GM18867 (cell line): ENCODE data around the gene IMMT.

Source experiments
- ATAC-seq: cut with Tn5 transposase; IDR thresholded peaks from one replicate; pipeline ENCODE4 v1.9.1; 2021; ENCODE audit warnings: mild to moderate bottlenecking, moderate library complexity; ENCODE audit not compliant: unreplicated experiment

The IMMT gene

DNA sequence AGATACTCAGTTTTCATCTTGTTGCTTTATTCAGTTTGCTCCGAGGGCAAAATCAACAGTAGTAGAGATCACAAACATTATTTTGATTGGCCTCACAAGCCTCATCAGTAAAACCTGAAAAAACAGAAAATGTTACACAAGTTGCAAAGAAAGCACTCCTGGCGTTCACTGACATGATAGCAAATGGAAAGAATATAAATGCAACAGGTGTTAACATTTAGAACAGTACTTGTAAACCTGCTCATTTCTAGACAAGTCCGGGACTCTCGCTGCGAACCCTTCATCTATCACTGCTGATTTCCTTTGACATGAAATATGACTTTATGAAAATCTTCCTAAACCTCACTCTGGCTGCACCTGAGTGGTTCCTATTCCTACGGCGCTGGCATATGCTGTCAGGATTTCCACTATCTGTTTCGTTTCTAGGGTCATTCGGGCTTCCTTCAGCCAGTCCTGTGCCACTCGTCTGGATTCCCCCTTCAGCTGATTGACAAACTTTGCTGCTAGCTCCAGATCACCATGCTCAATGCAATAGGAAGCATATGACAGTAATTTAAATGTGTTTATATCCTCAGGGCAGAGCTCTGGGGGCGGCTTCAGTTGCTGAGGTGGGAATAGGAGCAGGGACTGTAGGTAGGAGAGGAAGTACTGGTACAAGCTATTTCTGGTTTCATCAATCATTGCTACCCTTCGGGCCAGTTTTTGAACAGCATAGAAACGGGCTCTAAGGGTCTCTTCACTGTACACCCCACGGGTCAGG, 51.2 kb downstream of the IMMT start:
- ATAC-seq: no peak

- no peak for ATAC-seq
Observed at GRCh38 chr2:86143307-86143706, 52.0 kb downstream of the IMMT start.

DNA sequence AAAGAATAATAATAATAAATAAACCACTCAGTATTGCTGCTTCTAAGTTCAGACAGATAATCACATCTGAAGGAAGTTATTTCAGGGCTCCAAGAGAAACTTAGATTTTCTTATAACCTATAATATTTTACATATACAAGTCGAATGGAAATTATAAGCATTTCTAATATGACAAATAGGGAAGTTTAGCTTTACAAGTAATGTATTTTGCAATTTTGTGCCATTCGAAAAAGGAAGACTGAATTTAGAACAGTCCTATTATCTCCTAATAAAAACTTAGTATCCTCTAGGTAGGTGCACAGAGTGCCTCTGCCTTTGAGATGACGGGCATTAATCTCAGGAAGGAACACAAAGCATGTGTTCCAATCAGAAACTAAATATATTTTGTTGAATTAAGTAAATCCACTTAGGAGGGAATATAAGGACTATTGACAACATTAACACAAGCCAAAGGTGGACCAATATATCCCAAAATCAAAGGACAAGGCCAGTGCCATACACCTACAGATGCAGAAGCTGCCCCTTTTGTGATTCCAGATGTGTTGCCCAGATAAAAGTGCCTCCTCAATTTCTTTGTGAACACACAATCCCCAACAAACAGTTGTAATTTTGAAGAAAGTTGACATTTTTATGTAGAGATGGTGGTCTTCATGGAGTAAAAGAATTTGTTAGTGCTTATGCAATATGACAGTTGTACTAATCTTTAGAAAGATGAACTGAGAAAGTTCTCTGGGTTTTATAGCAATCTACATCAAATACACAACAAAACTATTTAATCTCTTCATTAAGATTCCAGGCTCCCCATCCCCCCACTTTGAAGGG, 52.6 kb downstream of the IMMT start:
- no peak for ATAC-seq

- no peak for ATAC-seq
Observed at GRCh38 chr2:86140969-86141392, 54.3 kb downstream of the IMMT start.

DNA sequence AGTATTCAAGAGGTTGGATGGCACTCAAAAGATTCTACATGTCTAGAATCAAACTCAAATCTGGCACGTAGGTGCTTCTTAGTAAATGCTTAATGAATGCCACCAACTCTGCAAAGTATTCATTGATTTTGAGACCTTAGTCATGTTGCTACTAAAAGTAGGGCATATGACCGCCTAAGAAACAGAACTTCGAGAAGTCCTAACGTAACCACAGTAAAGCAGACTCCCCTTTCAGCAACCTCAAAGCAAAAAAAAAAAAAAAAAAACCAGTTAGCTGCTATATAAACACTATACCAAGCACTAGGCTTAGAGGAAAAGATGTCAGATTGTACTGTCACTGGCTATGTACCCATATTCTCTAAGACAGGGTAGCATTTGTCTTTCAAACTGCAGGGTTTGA, 55.3 kb downstream of the IMMT start:
- no peak for ATAC-seq

DNA sequence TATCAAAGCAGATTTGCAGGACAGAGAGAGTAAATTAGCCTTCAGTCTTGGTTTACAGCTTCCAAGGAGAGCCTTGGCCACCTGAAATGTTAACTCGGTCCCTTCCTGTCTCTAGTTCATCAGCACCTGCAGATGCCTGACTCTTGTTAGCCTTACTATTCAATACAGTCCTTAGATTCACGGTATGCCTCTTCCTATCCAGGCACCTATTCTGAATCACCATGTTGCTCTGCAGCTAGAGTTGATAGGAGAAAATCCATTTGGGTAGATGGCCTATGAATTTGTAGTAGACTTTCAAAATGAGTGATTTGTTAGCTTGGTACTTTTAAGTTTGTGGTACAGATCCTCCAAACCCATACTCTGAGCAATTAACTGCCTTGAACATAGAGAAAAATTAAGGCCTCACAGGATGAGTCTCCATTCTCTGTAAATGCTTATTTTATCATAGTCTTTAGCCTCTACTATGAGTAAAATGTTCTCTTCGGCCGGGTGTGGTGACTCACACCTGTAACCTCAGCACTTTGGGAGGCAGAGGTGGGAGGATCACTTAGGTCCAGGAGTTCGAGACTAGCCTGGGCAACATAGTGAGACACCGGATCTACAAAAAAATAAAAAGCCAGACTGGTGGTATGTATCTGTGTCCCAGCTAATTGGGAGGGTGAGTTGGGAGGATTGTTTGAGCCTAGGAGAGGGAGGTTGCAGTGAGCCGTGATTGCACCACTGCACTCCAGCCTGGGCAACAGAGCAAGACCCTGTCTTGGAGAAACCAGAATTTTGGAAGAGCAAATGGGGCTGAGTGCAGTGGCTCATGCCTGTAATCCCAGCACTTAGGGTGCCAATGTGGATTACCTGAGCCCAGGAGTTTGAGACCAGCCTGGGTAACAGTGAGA, 56.3 kb downstream of the IMMT start:
- no peak for ATAC-seq

DNA sequence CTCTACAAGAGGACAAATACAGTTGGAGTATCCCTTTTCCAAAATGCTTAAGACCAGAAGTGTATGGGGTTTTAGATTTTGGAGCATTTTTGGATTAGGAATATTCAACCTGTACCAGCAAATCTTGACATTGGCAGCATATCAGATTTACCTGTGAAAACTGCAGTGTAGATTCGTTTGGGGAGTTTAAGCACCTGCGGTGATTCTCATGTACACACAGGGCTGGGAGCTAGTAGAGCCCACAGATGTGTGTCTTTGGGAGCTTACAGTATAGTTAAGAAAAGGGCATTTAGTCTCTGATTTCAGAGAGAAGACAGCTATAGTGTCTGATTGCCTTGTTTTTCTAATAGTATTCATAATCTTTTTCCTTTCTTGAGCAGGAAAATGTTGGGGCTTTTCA, 59.1 kb downstream of the IMMT start:
- ATAC-seq: no peak

- ATAC-seq: no peak
Observed at GRCh38 chr2:86135653-86136052, 59.6 kb downstream of the IMMT start.

DNA sequence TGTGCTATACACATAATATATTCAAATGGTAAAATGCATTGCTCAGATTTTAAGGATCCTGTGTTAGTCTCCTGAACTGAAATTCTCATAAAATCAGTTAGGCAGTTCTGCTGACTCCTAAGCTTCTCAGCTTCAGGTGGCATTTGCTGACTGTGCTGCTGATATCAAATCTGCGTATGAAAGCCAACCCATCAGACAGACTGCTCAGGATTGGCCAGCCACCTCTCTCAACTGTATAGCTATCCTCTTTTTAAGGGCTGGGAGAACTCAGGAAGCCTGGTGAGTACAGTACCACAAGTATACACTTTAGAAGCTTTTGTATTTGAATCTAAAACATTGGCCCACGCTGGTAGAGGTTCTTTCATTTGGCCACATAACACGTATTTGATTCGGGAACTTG, 60.6 kb downstream of the IMMT start:
- no peak for ATAC-seq

DNA sequence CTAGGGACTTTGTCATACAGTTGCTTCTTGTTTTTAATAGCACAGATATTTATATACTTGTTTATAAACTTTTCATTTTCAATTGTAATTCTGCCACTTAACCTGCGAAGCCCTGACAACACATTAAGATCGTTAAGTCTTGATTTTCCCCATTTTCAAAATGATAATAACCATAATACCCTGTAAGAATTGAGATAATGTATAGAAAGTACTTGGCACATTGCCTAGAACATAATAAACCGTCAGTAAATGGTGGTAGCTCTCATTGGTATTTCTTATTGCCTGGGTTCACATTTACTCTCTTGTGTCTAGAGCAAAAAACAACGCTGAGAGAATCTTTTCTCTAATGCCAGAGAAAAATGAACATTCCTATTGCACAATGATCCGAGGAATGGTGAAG, 70.6 kb downstream of the IMMT start:
- no peak for ATAC-seq

- ATAC-seq: no peak
Observed at GRCh38 chr2:86123328-86123925, 71.8 kb downstream of the IMMT start.

GRCh38 chr2:86118130-86118529, 77.1 kb downstream of the IMMT start:
- ATAC-seq: no peak

- ATAC-seq: no peak
Observed at GRCh38 chr2:86107031-86107430, 88.2 kb downstream of the IMMT start.

DNA sequence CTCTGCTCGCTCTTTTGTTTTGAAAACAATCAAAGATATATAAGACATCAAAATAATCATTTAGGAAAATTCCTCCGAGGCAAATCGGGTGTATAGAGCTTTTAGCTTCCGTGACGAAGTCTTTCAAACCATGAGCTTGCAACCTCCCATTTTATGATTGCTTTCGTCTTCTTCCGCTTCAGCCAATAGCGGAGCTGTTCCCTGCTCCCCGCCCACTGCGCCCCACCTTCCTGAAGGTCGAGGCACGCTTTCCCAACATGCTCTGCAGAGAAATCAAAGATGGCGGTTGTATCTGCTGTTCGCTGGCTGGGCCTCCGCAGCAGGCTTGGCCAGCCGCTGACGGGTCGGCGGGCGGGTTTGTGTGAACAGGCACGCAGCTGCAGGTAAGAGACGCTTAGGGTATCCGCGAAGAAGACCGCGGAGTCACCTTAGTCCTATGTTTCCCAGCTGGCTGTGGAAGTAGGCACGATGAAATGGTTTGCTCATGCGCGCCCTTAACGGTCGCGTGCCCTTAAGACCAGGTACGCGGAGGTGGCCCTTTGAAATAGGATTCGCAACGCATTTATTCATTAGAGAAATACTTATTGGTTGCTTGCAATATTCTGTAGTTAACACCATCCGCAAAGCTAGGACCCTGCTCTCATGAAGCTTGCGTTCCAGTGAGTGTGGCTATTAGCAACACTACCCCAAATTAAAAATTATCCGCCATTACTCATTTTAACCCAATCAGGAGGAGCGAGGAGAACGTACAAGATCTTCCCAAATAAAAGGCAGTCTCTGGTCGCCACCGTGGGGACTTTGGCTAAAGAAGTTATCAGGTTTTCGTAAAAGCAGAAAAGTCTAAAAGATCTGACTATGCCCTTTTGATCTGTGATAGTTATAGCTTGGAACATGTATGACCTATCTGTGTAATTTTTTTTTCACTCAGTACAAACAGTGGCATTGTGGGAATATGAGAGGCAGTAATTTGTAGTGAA, 89.0 kb downstream of the IMMT start, which contains the start of gene PTCD3:
Gene PTCD3, plus strand, starts transcription at position 267 of the 977 bp plus-strand sequence. Its CDS starts 13 bp downstream, at position 280.
- peak; percentile 86 for ATAC-seq

DNA sequence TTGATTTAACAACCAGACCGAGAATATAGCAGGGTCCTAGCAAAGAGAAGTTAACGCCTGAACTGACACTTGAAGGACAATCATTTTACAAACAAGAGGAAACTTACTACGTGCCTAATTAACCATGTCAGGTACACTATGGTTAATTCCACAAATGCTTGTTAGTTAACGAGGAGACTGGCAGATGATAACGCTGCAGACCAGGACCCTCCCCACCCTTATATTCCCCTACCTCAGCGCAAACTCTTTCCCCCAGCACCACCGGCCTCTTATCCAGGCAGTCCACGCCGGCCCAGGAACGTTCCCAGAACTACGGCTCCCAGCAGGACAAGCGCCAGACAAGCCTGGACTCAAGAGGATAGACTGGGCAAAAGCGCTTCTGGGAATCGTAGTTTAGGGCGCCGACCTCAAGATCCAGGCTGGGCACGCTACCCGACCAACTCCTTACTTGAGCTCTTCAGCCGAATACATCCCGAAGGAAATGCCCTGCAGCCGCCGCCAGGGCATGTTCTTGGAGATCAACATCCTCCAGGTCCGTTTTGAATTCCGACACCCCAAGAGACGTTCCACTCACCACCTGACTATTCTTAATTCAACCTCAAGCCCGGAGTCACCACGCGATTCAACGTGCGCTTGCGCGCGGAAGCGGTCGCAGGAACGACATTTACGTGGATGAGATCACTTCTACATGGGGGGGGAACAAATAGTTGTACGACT, 89.9 kb downstream of the IMMT start, which contains the start of gene POLR1A:
Gene POLR1A, minus strand, starts transcription at position 635 of the 717 bp plus-strand sequence. Its CDS starts 110 bp downstream, at position 525.
- ATAC-seq: peak; percentile 71

DNA sequence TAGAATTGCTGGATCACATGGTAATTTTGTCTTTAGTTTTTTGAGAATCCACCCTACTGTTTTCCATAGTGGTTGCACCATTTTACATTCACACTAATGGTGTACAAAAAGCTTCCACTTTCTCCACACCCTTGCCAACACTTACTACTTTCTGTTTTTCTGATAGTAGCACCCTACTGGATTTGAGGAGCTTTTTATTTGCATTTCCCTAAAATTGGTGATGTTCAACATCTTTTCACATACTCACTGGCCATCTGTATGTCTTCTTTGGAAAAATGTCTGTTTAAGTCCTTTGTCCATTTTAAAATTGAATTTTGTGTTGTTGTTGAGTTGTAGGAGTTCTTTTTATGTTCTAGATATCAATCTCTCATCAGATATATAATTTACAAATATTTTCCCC, 93.1 kb downstream of the IMMT start:
- no peak for ATAC-seq

DNA sequence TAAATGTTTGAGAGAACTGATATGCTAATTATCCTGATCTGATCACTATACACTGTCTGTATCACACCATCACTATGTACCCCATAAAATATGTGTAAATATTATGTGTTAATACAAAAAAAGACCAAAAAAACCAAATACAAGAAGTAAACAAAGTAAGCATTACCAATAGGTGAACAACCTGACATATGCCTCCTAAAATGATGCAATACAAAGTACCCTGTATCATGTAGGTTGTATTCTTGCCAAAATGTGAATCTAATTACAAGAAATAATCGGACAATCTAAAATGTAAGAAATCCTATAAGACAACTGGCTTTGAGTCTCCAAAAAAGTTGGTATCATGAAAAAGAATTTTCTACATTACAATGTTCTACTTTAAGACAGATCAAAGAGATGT, 97.3 kb downstream of the IMMT start:
- no peak for ATAC-seq

DNA sequence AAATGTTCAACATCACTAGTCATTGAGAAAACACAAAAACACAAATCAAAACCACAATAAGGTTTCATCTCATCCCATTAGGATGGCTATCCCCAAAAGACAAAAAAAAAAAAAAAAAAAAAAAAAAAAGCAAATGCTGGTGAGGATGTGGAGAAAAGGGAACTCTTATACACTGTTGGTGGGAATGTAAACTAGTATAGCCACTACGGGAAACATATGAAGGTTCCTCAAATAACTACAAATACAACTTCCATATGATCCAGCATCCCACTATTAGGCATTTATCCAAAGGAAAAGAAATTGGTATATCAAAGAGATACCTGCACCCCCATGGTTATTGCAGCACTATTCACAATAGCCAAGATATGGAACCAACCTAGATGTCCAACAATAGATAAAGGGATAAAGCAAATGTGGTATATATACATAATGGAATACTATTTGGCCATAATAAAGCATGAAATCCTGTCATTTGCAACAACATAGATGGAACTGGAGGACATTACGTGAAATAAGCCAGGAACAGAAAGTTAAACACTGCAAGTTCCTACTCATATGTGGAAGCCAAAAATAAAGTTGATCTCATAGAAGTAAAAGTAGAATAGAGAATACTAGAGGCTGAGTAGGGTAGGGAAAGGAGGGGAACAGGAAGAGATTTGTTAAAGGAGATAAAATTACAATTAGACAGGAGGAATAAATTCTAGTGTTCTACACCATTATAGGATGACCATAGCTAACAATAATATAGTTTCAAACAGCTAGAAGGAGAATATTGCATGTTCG, 98.0 kb downstream of the IMMT start:
- ATAC-seq: no peak
